Measurements from ENCODE around the gene H6PD.

The H6PD gene

DNA sequence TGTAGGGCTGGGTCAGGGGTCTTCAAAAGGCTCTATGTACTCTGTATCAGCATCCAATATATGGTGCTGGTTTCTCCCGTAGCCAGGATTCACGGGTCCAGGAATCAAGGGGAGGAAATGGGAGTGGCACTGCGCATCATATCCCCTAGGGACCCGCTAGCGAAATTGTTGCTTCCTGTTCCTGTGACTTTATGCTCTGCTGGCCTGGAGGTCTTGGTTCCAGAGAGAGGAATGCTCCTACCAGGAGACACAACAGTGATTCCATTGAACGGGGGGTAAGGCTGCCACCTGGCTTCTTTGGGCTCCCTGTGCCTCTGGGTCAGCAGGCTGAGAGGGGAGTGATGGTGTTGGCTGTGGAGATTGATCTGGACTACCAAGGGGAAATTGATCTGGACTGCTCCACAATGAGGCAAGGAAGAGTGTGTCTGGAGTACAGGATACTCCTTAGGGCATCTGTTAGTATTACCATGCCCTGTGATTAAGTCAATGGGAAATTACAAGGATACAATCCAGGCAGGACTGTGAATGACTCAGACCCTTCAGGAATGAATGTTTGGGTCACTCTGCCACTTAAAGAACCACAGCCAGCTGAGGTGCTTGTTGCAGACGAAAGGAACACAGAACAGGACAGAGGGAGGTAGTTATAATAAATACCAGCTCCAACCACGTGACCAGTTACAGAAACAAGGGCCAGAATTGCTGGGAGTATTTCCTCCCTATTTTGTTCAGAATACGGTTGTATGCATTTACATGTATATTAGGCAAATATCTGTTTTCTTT, 68.4 kb downstream of the H6PD start:
- peak; percentile 93 for ATAC-seq
- TF ChIP-seq ISL1 (CRISPR knock-in tag; IDR thresholded peaks at IDR 0.05): peak; percentile 52; the same call in 1 of the 2 replicates
- TF ChIP-seq RARB (CRISPR knock-in tag; IDR thresholded peaks at IDR 0.05): no peak
- TF ChIP-seq TOX (CRISPR knock-in tag; IDR thresholded peaks at IDR 0.05; ENCODE audit: borderline replicate concordance): peak; percentile 34; the same call in 1 of the 2 replicates

DNA sequence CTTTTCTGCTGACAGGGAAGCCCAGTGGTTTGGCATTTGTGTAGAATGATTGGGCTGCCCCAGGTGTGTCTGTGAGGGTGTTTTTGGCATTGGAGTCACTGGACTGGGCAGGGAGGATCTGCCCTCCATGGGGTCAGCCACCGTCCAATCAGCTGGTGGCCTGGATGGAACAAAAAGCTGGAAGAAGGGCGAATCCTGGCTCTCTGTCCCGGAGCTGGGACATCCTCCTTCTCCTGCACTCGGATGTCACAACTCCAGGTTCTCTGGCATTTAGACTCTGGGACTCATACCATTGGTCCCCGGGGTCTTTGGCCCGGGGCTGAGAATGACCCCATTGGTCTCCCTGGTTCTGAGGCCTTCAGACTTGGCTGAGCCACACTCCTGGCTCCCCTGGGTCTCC, 69.3 kb downstream of the H6PD start:
- no peak for ATAC-seq

DNA sequence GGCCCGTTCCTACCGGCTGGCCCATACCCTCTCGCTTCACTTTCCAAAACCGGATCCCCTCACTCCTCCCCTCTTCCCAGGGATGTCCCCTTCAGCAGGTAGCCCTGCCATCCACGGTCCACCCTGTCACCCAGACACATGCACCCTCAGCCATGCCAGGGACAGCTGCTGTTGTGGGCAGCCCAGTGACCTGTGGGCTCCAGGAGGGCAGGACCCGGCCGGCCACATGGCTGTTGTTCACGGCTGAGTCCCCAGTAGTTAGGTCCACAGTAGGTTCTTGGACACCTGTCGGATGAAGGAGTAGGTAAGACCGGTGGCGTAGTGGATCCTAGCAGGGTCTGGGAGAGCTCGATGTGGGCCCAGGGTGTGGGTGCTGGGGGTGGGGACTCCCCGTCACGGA, 70.6 kb downstream of the H6PD start:
- TF ChIP-seq PPARA (CRISPR knock-in tag; IDR thresholded peaks at IDR 0.05; ENCODE audit: borderline replicate concordance): no peak
- TF ChIP-seq, protein P1, sequence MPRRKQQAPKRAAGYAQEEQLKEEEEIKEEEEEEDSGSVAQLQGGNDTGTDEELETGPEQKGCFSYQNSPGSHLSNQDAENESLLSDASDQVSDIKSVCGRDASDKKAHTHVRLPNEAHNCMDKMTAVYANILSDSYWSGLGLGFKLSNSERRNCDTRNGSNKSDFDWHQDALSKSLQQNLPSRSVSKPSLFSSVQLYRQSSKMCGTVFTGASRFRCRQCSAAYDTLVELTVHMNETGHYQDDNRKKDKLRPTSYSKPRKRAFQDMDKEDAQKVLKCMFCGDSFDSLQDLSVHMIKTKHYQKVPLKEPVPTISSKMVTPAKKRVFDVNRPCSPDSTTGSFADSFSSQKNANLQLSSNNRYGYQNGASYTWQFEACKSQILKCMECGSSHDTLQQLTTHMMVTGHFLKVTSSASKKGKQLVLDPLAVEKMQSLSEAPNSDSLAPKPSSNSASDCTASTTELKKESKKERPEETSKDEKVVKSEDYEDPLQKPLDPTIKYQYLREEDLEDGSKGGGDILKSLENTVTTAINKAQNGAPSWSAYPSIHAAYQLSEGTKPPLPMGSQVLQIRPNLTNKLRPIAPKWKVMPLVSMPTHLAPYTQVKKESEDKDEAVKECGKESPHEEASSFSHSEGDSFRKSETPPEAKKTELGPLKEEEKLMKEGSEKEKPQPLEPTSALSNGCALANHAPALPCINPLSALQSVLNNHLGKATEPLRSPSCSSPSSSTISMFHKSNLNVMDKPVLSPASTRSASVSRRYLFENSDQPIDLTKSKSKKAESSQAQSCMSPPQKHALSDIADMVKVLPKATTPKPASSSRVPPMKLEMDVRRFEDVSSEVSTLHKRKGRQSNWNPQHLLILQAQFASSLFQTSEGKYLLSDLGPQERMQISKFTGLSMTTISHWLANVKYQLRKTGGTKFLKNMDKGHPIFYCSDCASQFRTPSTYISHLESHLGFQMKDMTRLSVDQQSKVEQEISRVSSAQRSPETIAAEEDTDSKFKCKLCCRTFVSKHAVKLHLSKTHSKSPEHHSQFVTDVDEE (CRISPR knock-in tag; IDR thresholded peaks at IDR 0.05): no peak
- TF ChIP-seq SNAI2 (CRISPR knock-in tag; IDR thresholded peaks at IDR 0.05): no peak
- TF ChIP-seq BACH2 (CRISPR knock-in tag; IDR thresholded peaks at IDR 0.05; ENCODE audit: borderline replicate concordance): no peak
- no peak for TF ChIP-seq GLIS3 (CRISPR knock-in tag; IDR thresholded peaks at IDR 0.05)
- TF ChIP-seq ZNF8 (CRISPR knock-in tag; IDR thresholded peaks at IDR 0.05): no peak
- ATAC-seq: no peak

More for the DNA sequence above, 69.3 kb downstream of the H6PD start:
- TF ChIP-seq TCF4 (CRISPR knock-in tag; IDR thresholded peaks at IDR 0.05; ENCODE audit: borderline replicate concordance): no peak
- no peak for TF ChIP-seq BACH2 (CRISPR knock-in tag; IDR thresholded peaks at IDR 0.05; ENCODE audit: borderline replicate concordance)
- TF ChIP-seq, protein P2, sequence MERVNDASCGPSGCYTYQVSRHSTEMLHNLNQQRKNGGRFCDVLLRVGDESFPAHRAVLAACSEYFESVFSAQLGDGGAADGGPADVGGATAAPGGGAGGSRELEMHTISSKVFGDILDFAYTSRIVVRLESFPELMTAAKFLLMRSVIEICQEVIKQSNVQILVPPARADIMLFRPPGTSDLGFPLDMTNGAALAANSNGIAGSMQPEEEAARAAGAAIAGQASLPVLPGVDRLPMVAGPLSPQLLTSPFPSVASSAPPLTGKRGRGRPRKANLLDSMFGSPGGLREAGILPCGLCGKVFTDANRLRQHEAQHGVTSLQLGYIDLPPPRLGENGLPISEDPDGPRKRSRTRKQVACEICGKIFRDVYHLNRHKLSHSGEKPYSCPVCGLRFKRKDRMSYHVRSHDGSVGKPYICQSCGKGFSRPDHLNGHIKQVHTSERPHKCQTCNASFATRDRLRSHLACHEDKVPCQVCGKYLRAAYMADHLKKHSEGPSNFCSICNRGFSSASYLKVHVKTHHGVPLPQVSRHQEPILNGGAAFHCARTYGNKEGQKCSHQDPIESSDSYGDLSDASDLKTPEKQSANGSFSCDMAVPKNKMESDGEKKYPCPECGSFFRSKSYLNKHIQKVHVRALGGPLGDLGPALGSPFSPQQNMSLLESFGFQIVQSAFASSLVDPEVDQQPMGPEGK (CRISPR knock-in tag; IDR thresholded peaks at IDR 0.05; ENCODE audit: borderline replicate concordance): no peak
- TF ChIP-seq ESRRG (CRISPR knock-in tag; IDR thresholded peaks at IDR 0.05): no peak
- no peak for TF ChIP-seq OSR1 (CRISPR knock-in tag; IDR thresholded peaks at IDR 0.05)
- TF ChIP-seq ZFP3 (CRISPR knock-in tag; IDR thresholded peaks at IDR 0.05): no peak
- no peak for TF ChIP-seq ZFP30 (CRISPR knock-in tag; IDR thresholded peaks at IDR 0.05)
- TF ChIP-seq, protein P3, sequence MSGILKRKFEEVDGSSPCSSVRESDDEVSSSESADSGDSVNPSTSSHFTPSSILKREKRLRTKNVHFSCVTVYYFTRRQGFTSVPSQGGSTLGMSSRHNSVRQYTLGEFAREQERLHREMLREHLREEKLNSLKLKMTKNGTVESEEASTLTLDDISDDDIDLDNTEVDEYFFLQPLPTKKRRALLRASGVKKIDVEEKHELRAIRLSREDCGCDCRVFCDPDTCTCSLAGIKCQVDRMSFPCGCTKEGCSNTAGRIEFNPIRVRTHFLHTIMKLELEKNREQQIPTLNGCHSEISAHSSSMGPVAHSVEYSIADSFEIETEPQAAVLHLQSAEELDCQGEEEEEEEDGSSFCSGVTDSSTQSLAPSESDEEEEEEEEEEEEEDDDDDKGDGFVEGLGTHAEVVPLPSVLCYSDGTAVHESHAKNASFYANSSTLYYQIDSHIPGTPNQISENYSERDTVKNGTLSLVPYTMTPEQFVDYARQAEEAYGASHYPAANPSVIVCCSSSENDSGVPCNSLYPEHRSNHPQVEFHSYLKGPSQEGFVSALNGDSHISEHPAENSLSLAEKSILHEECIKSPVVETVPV (CRISPR knock-in tag; IDR thresholded peaks at IDR 0.05): no peak
- no peak for TF ChIP-seq GLIS3 (CRISPR knock-in tag; IDR thresholded peaks at IDR 0.05)

DNA sequence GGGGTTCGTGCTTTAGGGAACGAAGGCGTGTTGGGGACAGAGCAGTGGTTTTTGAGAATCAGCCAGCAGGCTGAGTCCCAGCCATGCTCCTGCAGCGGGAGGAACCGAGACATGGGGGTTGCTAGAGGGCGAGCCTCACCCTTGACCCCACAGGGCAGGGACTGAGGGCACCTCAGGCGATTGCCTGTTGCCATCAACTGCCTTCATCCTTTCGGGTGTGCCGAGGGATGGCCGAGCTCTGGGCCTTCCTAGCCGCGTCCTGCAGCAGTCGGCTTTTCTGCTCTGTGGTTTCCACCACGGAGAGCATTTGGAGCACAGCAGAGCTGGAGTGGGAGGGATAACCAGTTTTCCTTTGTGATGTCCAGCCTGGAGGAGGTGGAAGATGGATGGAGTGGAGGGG, 71.4 kb downstream of the H6PD start:
- no peak for ATAC-seq
- TF ChIP-seq ZNF565 (CRISPR knock-in tag; conservative IDR thresholded peaks at IDR 0.05; ENCODE audit: low read depth) (no peak), SNAI2 (CRISPR knock-in tag; IDR thresholded peaks at IDR 0.05) (no peak), ZNF8 (CRISPR knock-in tag; IDR thresholded peaks at IDR 0.05) (no peak), GLIS3 (CRISPR knock-in tag; IDR thresholded peaks at IDR 0.05) (no peak), BACH2 (CRISPR knock-in tag; IDR thresholded peaks at IDR 0.05; ENCODE audit: borderline replicate concordance) (no peak), CSDC2 (CRISPR knock-in tag; IDR thresholded peaks at IDR 0.05) (no peak), ZNF70 (CRISPR knock-in tag; IDR thresholded peaks at IDR 0.05) (no peak)
- TF ChIP-seq, protein P4, sequence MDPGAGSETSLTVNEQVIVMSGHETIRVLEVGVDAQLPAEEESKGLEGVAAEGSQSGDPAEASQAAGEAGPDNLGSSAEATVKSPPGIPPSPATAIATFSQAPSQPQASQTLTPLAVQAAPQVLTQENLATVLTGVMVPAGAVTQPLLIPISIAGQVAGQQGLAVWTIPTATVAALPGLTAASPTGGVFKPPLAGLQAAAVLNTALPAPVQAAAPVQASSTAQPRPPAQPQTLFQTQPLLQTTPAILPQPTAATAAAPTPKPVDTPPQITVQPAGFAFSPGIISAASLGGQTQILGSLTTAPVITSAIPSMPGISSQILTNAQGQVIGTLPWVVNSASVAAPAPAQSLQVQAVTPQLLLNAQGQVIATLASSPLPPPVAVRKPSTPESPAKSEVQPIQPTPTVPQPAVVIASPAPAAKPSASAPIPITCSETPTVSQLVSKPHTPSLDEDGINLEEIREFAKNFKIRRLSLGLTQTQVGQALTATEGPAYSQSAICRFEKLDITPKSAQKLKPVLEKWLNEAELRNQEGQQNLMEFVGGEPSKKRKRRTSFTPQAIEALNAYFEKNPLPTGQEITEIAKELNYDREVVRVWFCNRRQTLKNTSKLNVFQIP (CRISPR knock-in tag; IDR thresholded peaks at IDR 0.05; ENCODE audit: borderline replicate concordance, low read depth): no peak
- TF ChIP-seq, protein P1 (CRISPR knock-in tag; IDR thresholded peaks at IDR 0.05): no peak

All from SK-N-SH treated with all-trans-retinoic acid at 6 μM for 48 hours (cell line).